BE2C (cell line): ENCODE results near the gene GLIS1.

Experiments
- DNase-seq: peaks from one replicate; pipeline ENCODE4 v3.0.0-alpha.2; 2020
- H3K27me3 ChIP-seq: fragments of 250-450 bp; sonication (Bioruptor Pico); 2 replicates; pipeline ENCODE4 v1.5.1; 2020; ENCODE audit warnings: mild to moderate bottlenecking
- H3K36me3 ChIP-seq: fragments of 250-450 bp; sonication (Bioruptor Pico); 2 replicates; pipeline ENCODE4 v1.5.1; 2020; ENCODE audit warnings: mild to moderate bottlenecking
- H3K4me1 ChIP-seq: fragments of 250-450 bp; sonication (Bioruptor Pico); 2 replicates; pipeline ENCODE4 v1.5.1; 2020
- H3K4me3 ChIP-seq: 2 replicates; pipeline ENCODE4 v1.5.1; 2011; ENCODE audit warnings: low read depth, low read length
- H3K9me3 ChIP-seq: fragments of 250-450 bp; sonication (Bioruptor Pico); 2 replicates; pipeline ENCODE4 v1.5.1; 2020
- CTCF ChIP-seq: IDR thresholded peaks from 2 replicates; pipeline ENCODE4 v1.5.1; 2012; ENCODE audit warnings: mild to moderate bottlenecking, low read depth, low read length

GLIS1 gene

GRCh38 chr1:53606197-53606596, 132.8 kb downstream of the GLIS1 start:
- Histone ChIP-seq H3K4me1 (no peaks in the 10 kb centered on the region), H3K36me3 (no peaks in the 10 kb centered on the region), H3K27me3 (no peaks in the 10 kb centered on the region), H3K9me3 (no peaks in the 10 kb centered on the region), H3K4me3 (no peak overlapping the region)
- no peak for TF ChIP-seq CTCF
- DNase-seq, result no peak

DNA sequence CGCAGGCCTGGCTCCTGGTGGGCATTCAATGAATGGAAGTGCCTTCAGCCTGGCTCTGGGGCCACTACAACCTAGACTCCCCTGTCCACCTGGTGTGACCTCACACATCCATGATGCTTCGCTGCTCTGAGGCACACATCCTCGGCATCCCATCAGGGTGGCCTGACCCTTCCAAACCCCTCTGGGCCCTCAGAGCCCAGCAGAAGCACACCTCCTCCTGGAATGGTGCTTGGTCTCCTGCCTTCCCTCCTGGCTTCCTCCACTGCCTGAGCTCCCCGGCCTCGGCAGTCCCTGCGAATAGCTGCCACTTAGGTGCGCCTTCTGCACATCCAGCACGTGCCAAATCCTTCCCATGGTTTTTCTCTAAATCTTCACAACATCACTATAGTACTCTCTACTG, 133.8 kb downstream of the GLIS1 start:
- no peak for DNase-seq
- Histone ChIP-seq H3K4me1 (no peaks in the 10 kb centered on the region), H3K36me3 (no peaks in the 10 kb centered on the region), H3K4me3 (no peak overlapping the region), H3K9me3 (no peaks in the 10 kb centered on the region), H3K27me3 (no peaks in the 10 kb centered on the region)
- no peak for TF ChIP-seq CTCF

DNA sequence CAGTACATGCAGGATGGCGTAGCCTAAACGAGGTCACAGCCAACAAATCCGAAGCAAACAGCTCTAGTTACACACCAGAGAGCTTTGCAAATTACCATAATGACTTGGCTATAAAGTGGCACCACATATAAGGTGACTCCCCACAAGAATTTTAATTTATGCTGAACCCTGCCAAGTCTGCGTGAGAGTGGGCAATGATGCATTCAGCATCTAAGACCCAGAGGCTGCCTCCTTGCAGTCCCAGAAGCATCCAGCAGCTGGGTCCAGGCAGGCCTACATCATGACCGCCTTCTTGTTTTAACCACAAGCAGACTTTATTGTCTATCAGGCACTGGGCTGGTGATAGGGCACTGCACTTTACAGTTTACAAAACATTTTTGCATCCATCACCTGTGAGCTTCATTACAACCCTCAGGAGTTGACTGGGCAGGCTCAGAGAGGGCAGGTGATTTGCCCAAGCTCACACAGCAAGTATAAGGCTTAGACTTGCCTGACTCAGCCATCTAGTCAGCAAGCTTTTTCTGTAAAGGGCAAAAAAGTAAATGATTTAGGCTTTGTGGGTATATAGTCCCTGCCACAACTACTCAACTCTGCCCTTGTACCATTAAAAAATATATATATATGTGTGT, 134.6 kb downstream of the GLIS1 start:
- DNase-seq, result no peak
- no peak for TF ChIP-seq CTCF
- no peaks in the 10 kb centered on the region for H3K4me1 ChIP-seq
- H3K36me3 ChIP-seq, result no peaks in the 10 kb centered on the region
- H3K4me3 ChIP-seq, result no peak overlapping the region
- no peaks in the 10 kb centered on the region for H3K27me3 ChIP-seq
- H3K9me3 ChIP-seq, result no peaks in the 10 kb centered on the region

DNA sequence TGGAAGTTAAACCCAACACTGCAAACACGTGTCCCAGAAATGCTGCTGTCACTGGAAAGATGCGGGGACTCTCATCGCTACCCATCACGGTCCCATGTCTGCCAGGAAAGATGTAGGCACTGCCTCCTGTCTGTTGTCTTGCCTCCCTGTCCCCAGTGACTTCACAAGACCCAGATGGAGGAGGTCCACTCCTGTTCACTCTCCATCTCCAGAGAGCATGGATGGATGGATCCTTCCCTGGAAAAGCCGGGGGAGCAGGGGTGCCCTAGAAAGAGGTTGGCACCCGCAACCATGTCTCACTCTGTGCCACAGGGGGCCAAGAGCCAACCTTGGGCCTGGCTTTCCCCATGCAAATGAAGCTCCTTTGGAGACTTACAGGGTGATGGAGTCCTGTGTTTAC, 135.5 kb downstream of the GLIS1 start:
- no peaks in the 10 kb centered on the region for H3K9me3 ChIP-seq
- no peaks in the 10 kb centered on the region for H3K4me1 ChIP-seq
- no peak for DNase-seq
- TF ChIP-seq CTCF, result no peak
- H3K36me3 ChIP-seq, result no peaks in the 10 kb centered on the region
- H3K27me3 ChIP-seq, result no peaks in the 10 kb centered on the region
- H3K4me3 ChIP-seq, result no peak overlapping the region

GRCh38 chr1:53601867-53602775, 136.8 kb downstream of the GLIS1 start:
- Histone ChIP-seq H3K36me3 (no peaks in the 10 kb centered on the region), H3K4me1 (no peaks in the 10 kb centered on the region), H3K4me3 (no peak overlapping the region), H3K9me3 (no peaks in the 10 kb centered on the region), H3K27me3 (no peaks in the 10 kb centered on the region)
- no peak for TF ChIP-seq CTCF
- DNase-seq, result no peak
